Measurements from ENCODE around the gene TAF7. TPM values are rescaled to one million over a fixed set of nuclear protein-coding genes. Genes with fewer than 3 reads are reported as not detected.

The TAF7 gene, protein sequence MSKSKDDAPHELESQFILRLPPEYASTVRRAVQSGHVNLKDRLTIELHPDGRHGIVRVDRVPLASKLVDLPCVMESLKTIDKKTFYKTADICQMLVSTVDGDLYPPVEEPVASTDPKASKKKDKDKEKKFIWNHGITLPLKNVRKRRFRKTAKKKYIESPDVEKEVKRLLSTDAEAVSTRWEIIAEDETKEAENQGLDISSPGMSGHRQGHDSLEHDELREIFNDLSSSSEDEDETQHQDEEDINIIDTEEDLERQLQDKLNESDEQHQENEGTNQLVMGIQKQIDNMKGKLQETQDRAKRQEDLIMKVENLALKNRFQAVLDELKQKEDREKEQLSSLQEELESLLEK
- 33.1 and 40.5 TPM in 2 replicates for total RNA-seq

DNA sequence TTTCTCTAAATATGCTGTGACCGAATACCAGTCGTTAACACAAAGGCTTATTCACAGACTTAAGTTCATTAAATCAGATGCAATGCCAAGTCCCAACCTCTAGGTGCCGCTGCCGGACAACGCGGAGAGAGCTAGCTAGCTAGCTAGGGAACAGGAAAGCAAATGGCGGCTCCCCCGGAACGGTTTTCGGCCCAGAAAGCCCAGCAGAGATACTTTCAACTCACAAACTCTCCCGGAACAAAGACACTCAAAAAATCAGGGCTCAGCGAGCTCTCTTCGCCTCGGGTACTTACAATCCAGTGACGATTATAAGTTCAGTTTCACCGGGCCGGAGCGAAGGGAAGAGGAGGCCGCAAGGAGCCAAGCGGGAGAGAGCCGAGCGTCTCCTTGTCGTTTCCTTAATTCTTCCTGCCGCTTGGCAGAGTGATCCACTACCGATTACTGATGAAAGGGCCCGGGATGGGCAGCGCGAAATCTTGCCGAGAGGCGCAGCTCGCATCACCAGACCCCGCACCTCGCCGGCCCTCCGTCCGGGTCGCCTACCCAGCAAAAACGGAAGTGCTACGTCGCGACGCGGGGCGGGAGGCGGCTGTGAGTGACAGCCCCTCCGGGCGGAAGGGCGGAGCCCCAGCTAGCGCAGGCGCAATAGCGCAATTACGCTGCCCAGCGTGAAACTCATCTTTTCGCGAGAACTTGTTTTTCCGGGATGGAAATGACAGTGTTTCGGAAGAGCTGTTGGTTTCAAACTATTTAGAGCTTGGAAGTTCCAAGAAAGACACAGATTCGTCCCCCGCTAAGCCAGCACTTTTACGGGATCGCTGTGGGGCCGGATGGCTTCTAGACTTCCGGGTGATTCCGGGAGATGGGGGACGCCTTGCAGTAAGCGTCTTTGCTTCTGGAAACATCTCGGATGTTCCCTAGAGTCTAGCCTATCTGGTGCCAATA, at the start of gene TAF7:
Gene TAF7 (minus strand): TSS at position 560 of the 945 bp plus-strand sequence. CDS start 740 bp downstream, outside the sequence.

DNA sequence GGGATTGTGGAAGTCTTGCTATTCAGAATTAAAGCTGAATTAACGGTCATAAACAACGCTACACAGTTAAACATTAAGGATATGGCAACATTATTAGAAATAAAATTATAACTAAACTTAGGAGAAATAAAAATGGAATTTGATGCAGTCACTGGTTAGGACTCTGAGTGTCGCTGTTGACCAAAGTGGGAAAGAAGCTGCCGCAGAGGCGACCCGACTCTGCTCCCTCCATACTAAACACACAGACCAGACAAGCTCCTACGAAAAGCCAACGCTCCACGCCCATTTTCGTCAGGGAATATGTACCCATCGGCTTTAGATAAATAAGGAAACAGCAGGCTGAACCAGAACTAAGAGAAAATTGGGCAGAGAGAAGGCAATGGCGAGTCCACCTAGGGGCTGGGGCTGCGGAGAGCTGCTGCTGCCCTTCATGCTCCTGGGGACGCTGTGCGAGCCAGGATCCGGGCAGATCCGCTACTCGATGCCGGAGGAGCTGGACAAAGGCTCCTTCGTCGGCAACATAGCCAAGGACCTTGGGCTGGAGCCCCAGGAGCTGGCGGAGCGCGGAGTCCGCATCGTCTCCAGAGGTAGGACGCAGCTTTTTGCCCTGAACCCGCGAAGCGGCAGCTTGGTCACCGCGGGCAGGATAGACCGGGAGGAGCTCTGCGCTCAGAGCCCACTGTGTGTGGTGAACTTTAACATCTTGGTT, 43.5 kb upstream of the TAF7 start, which contains the start of gene PCDHGA5:
Gene PCDHGA5 (plus strand): TSS at position 211 of the 709 bp plus-strand sequence. CDS start 169 bp downstream, at position 380.

DNA sequence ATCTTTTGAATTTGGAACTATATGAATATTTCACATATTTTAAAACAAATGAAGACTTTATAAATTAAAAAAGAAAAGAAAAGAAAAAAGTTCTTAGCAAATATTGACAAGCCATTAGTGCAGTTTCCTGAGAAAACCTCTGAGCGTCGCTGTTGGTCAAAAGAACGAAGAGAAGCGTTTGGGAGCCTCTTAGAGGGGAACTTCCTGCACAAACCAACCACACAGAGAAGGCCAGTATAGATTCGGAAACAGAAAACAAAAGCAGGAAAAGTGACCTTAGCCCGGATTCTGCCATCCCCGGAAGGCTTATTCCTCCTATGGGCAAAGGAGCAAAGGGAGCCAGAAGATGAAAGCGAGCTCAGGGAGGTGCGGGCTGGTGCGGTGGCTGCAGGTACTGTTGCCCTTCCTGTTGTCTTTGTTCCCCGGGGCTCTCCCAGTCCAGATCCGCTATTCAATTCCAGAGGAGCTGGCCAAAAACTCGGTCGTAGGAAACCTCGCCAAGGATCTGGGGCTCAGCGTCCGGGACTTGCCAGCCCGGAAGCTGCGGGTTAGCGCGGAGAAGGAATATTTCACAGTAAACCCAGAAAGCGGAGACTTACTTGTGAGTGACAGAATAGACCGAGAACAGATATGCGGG, 39.3 kb upstream of the TAF7 start, which contains the start of gene PCDHGB2:
Gene PCDHGB2 (plus strand): TSS at position 205 of the 637 bp plus-strand sequence. CDS start 142 bp downstream, at position 347.

DNA sequence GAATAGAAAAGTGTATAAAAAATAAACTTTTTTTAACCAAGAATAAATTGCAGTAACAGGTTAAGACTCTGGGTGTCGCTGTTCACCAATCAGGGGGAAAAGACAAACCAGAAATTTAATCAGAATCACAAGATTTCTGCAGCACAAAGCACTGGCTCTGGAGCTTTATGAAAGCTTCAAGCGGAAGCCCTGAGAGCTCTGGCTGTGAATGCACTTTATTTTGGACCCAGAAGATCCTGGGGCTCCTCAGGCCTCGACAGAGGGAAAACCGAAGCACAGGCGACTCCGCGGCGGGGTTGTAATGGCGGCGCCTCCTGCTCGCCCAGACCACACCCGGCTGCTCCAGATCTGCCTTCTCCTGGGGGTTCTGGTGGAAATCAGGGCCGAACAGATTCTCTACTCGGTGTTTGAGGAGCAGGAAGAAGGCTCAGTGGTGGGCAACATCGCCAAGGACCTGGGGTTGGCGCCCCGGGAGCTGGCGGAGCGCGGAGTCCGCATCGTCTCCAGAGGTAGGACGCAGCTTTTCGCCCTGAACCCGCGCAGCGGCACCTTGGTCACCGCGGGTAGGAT, 34.4 kb upstream of the TAF7 start, which contains the start of gene PCDHGA4:
Gene PCDHGA4 (plus strand): TSS at position 122 of the 570 bp plus-strand sequence. CDS start 87 bp downstream, at position 209.

DNA sequence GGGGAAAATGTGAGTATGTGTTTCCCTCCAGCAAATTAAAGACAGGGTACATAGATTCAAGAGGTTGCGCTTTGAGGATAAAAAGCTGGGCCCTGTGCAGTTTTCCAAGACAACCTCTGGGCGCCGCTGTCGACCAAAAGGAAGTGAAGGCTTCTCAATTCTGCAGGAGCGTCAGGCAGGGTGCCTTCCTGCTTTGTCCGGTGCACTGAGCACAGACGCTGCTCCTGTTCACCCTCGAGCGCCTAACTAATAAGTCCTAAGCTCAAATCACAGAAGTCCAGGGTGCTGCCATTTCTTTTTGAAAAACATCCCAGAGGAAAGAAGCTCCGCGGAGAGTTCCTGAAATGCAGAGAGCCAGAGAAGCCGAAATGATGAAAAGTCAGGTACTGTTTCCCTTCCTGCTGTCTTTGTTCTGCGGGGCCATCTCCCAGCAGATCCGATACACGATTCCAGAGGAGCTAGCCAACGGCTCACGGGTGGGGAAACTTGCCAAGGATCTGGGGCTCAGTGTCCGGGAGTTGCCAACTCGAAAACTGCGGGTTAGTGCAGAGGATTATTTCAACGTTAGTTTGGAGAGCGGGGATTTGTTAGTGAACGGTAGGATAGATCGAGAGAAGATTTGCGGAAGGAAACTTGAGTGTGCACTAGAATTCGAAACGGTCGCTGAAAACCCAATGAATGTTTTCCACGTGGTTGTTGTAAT, 29.5 kb upstream of the TAF7 start, which contains the start of gene PCDHGB1:
Gene PCDHGB1 (plus strand): TSS at position 183 of the 703 bp plus-strand sequence. CDS start 162 bp downstream, at position 345.

DNA sequence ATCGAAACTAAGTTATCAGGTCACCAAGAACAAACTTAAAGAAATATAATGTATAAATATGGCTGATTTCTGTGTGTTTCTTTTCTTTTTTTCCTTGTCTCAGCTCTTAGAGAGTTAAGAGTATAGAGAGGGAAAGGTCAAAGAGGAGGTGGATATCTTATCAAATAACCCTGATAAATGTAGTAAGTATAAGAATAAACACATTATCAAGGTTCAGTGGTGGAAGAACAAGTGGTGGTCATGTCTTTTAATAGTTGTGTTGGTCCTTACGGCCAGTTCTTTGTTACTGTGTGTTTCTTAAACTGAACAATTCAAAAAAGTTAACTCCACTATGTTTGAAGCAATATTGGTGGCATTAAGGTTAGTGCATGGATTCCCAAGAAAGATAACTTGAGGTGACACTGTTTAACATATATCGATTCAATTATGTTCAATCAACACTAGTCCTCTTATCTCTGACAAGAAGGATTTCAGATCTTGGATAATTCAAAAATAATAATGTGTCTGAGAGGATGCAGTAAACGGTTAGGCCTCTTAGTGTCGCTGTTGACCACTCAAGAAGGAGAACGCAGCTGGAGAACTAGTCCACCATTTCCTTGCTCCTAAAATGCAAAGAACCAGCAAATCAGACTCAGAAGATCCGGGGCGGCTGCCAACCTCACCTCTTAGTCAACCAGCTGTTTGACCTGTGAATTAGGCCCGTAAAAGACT, 22.8 kb upstream of the TAF7 start, which contains the start of gene PCDHGA3:
Gene PCDHGA3 (plus strand): TSS at position 588 of the 711 bp plus-strand sequence. CDS start 205 bp downstream, outside the sequence.

DNA sequence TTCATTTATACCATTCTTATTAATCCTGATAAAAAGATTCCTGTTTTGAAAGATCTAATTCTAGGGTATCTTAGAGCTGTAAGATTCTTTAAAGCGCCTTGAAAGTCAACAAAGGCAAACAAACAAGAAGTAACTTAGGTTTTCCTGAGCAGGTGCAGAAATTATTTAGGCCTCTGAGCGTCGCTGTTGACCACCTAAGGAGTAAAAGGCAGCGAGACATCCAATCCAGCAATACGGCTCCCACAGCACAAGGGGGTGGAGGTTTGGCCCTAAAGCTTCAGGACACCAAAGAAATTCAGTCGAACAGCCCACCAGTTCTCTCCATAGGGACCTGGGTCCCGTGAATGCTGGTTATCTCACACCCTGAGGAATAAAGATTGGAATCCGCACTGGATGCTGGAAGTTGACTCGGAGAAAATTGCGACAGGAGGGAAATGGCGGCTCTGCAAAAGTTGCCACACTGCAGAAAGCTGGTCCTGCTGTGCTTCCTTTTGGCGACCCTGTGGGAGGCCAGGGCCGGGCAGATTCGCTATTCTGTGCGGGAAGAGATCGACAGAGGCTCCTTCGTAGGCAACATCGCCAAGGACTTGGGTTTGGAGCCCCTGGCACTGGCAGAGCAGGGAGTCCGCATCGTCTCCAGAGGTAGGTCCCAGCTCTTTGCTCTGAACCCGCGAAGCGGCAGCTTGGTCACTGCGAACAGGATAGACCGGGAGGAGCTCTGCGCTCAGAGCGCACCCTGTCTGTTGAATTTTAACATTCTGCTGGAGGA, 18.1 kb upstream of the TAF7 start, which contains the start of gene PCDHGA2:
Gene PCDHGA2 (plus strand): TSS at position 223 of the 769 bp plus-strand sequence.

DNA sequence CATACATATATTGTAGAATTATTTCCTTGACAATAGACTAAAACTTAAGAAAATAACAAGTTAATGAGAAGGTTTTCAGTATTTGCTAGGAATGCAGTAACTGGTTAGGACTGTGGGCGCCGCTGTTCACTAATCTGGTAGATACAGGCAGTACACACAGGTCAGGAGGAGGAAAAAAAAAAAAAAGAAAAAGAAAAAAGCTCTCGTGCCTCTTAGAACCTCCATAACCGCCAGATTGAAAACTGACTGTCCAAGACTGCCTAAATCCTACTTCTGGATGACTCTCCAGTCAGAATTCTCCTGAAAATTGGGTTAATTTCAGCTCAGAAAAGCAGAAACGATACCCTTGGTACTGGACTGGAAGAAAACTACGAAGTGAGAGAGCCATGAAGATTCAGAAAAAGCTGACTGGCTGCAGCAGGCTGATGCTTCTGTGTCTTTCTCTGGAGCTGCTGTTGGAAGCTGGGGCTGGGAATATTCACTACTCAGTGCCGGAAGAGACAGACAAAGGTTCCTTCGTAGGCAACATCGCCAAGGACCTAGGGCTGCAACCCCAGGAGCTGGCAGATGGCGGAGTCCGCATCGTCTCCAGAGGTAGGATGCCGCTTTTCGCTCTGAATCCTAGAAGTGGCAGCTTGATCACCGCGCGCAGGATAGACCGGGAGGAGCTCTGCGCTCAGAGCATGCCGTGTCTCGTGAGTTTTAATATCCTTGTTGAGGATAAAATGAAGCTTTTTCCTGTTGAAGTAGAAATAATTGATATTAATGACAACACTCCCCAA, 9.9 kb upstream of the TAF7 start, which contains the start of gene PCDHGA1:
Gene PCDHGA1 (plus strand): TSS at position 216 of the 782 bp plus-strand sequence.

DNA sequence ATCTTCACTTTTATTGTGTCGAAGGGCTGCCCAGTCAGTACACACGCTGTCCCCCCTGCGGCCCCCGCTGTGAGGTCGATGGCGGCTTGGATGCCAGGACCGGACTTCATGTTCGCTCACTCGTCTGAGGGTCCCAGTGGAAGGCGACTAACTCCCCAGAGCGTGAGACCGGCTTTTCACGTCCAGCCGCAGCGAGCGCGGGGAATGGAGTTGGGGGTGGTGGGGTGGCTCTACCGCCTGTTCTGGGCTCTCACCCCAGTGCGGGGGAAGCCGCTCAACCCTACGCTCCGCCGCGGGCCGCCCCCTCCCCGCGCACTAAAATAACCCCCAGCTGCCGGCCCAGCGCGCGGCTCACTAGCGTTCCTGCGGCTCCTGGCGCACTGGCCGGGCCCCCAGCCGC, 16.8 kb downstream of the TAF7 start, which contains the start of gene SLC25A2:
Gene SLC25A2 (minus strand): TSS at position 294 of the 400 bp plus-strand sequence. CDS start 184 bp downstream, at position 110.

Other genes starting within 250 kb of the TAF7 start
- gene PCDHB2, start 226.2 kb downstream of the TAF7 start, total RNA-seq, result 0.59 and 1.5 TPM in 2 replicates
- gene PCDHB3, start 220.3 kb downstream of the TAF7 start, total RNA-seq, result 0.20 and 0.73 TPM in 2 replicates
- 0.37 TPM in 1 of 2 replicates, not detected in the other for gene PCDHB4, start 199.0 kb downstream of the TAF7 start, total RNA-seq
- gene PCDHB5, start 185.6 kb downstream of the TAF7 start, total RNA-seq, result under 0.01 and 0.20 TPM in 2 replicates
- under 0.01 TPM in 2 replicates for gene PCDHB6, start 170.7 kb downstream of the TAF7 start, total RNA-seq
- 0.37 TPM in 1 of 2 replicates, not detected in the other for gene PCDHB7, start 148.1 kb downstream of the TAF7 start, total RNA-seq
- under 0.01 TPM in 2 replicates for gene PCDHB8, start 143.0 kb downstream of the TAF7 start, total RNA-seq
- gene PCDHB16, start 138.4 kb downstream of the TAF7 start, total RNA-seq, result 0.20 and 0.37 TPM in 2 replicates
- under 0.01 TPM in 2 replicates for gene PCDHB9, start 133.6 kb downstream of the TAF7 start, total RNA-seq
- gene PCDHB10, start 128.4 kb downstream of the TAF7 start, total RNA-seq, result under 0.01 TPM in 2 replicates
- 0.37 TPM in 1 of 2 replicates, not detected in the other for gene PCDHB11, start 121.2 kb downstream of the TAF7 start, total RNA-seq
- not detected in 2 replicates for gene PCDHB12, start 112.1 kb downstream of the TAF7 start, total RNA-seq
- under 0.01 TPM in 2 replicates for gene PCDHB13, start 106.9 kb downstream of the TAF7 start, total RNA-seq
- under 0.01 and 0.20 TPM in 2 replicates for gene PCDHB14, start 97.4 kb downstream of the TAF7 start, total RNA-seq
- gene PCDHB15, start 75.4 kb downstream of the TAF7 start, total RNA-seq, result under 0.01 TPM in 1 of 2 replicates, not detected in the other
- 0.37 and 0.39 TPM in 2 replicates for gene SLC25A2, start 16.7 kb downstream of the TAF7 start, total RNA-seq
- 0.37 and 0.59 TPM in 2 replicates for gene PCDHGA1, start 9.7 kb upstream of the TAF7 start, total RNA-seq
- 1.4 and 1.5 TPM in 2 replicates for gene PCDHGA2, start 18.0 kb upstream of the TAF7 start, total RNA-seq
- 0.73 and 1.2 TPM in 2 replicates for gene PCDHGA3, start 23.0 kb upstream of the TAF7 start, total RNA-seq
- gene PCDHGB1, start 29.3 kb upstream of the TAF7 start, total RNA-seq, result 0.73 and 1.2 TPM in 2 replicates
- gene PCDHGA4, start 34.2 kb upstream of the TAF7 start, total RNA-seq, result 1.5 and 3.5 TPM in 2 replicates
- gene PCDHGB2, start 39.2 kb upstream of the TAF7 start, total RNA-seq, result 1.1 and 2.0 TPM in 2 replicates
- gene PCDHGA5, start 43.4 kb upstream of the TAF7 start, total RNA-seq, result 0.73 and 1.2 TPM in 2 replicates
- 2.2 and 2.9 TPM in 2 replicates for gene PCDHGB3, start 49.5 kb upstream of the TAF7 start, total RNA-seq
- gene PCDHGA6, start 53.1 kb upstream of the TAF7 start, total RNA-seq, result 2.2 and 2.9 TPM in 2 replicates
- gene PCDHGA7, start 62.0 kb upstream of the TAF7 start, total RNA-seq, result 1.8 and 2.5 TPM in 2 replicates
- gene PCDHGB4, start 66.9 kb upstream of the TAF7 start, total RNA-seq, result 5.9 and 8.8 TPM in 2 replicates
- gene PCDHGA8, start 71.8 kb upstream of the TAF7 start, total RNA-seq, result 1.5 and 1.8 TPM in 2 replicates
- 8.8 and 12.1 TPM in 2 replicates for gene PCDHGB5, start 77.2 kb upstream of the TAF7 start, total RNA-seq
- gene PCDHGA9, start 82.0 kb upstream of the TAF7 start, total RNA-seq, result 2.9 and 4.3 TPM in 2 replicates
- 2.5 and 2.6 TPM in 2 replicates for gene PCDHGB6, start 87.2 kb upstream of the TAF7 start, total RNA-seq
- 6.8 and 7.7 TPM in 2 replicates for gene PCDHGA10, start 92.2 kb upstream of the TAF7 start, total RNA-seq
- gene PCDHGB7, start 96.9 kb upstream of the TAF7 start, total RNA-seq, result 5.9 and 6.6 TPM in 2 replicates
- gene PCDHGA11, start 100.3 kb upstream of the TAF7 start, total RNA-seq, result 11.8 and 13.9 TPM in 2 replicates
- gene PCDHGA12, start 109.7 kb upstream of the TAF7 start, total RNA-seq, result 19.2 and 22.4 TPM in 2 replicates
- 50.2 and 61.0 TPM in 2 replicates for gene PCDHGC3, start 155.2 kb upstream of the TAF7 start, total RNA-seq
- 2.2 and 2.7 TPM in 2 replicates for gene PCDHGC4, start 164.2 kb upstream of the TAF7 start, total RNA-seq
- 2.2 and 2.9 TPM in 2 replicates for gene PCDHGC5, start 168.3 kb upstream of the TAF7 start, total RNA-seq

All from subcutaneous preadipocyte (primary cell).